H1 (cell line): ENCODE measurements around the gene KATNA1. TPM values are rescaled to one million over a fixed set of nuclear protein-coding genes. Genes with fewer than 3 reads are reported as not detected.

Source experiments
- CTCF ChIA-PET: fragments of 300-600 bp; sonication (Branson Sonifier 250); formaldehyde crosslinking; loops from one replicate; lab custom pipeline; 2021; ENCODE audit not compliant: partially characterized antibody; lab: Charles Lee
- POLR2A ChIA-PET: fragments of 300-600 bp; sonication (Branson Sonifier 250); formaldehyde crosslinking; loops from one replicate; lab custom pipeline; 2021; ENCODE audit warnings: inconsistent platforms; ENCODE audit not compliant: partially characterized antibody; lab: Charles Lee
- DNase-seq, 2 experiments: peaks; one replicate each; pipeline versions ENCODE4 v3.0.0 to v3.0.0-alpha.2; 2010 to 2022; ENCODE audit warnings: low spot score in 2 of 2, low read depth in 1 of 2, mixed read lengths in 1 of 2
- FAIRE-seq: peaks from 2 replicates; lab custom pipeline; 2011; peaks lifted over from hg19 to GRCh38; lab: Jason Lieb, UNC
- H2AFZ ChIP-seq: 2 replicates; pipeline ENCODE4 v1.8.1; 2012; ENCODE audit warnings: low read length, inconsistent platforms
- H2AK5ac ChIP-seq: 2 replicates; pipeline ENCODE4 v1.6.1; 2013; ENCODE audit warnings: low read depth, low read length
- H2BK120ac ChIP-seq: replicated peaks from 2 replicates; pipeline ENCODE3; 2013; ENCODE audit warnings: low read depth, low read length, inconsistent platforms
- H2BK12ac ChIP-seq: 2 replicates; pipeline ENCODE4 v1.6.1; 2013; ENCODE audit warnings: low read depth, low read length
- H2BK15ac ChIP-seq: 2 replicates; pipeline ENCODE4 v1.6.1; 2013; ENCODE audit warnings: low read length
- H2BK20ac ChIP-seq: 2 replicates; pipeline ENCODE4 v1.6.1; 2013; ENCODE audit warnings: low read length
- H2BK5ac ChIP-seq: 2 replicates; pipeline ENCODE4 v1.6.1; 2013; ENCODE audit warnings: low read depth, low read length
- H3K14ac ChIP-seq: 2 replicates; pipeline ENCODE4 v1.6.1; 2013; ENCODE audit warnings: inconsistent platforms; ENCODE audit not compliant: insufficient read length
- H3K18ac ChIP-seq: 2 replicates; pipeline ENCODE4 v1.6.1; 2013; ENCODE audit warnings: low read length; ENCODE audit errors: extremely low read depth
- H3K23ac ChIP-seq: 2 replicates; pipeline ENCODE4 v1.6.1; 2013; ENCODE audit warnings: inconsistent platforms; ENCODE audit not compliant: insufficient read length
- H3K23me2 ChIP-seq: 2 replicates; pipeline ENCODE4 v1.6.1; 2013; ENCODE audit warnings: low read depth, low read length
- H3K27ac ChIP-seq: 2 replicates; pipeline ENCODE4 v1.6.1; 2011; ENCODE audit warnings: low read depth, low read length, inconsistent platforms
- H3K27me3 ChIP-seq, 4 experiments: replicated peaks in 1 of 4; 1 replicate in 1 of 4; 2 replicates in 3 of 4; pipeline versions ENCODE4 v1.6.1 to v1.8.1; 2011 to 2013; ENCODE audit warnings: low read length in 3 of 4, mild to moderate bottlenecking in 3 of 4, inconsistent platforms in 2 of 4, mixed read lengths in 2 of 4, moderate library complexity in 1 of 4; ENCODE audit not compliant: control insufficient read depth in 3 of 4, insufficient read depth in 3 of 4; ENCODE audit errors: extremely low read depth in 1 of 4
- H3K36me3 ChIP-seq, 4 experiments: 2 replicates each; pipeline versions ENCODE4 v1.6.1 to v1.8.1; 2011 to 2013; ENCODE audit warnings: mild to moderate bottlenecking in 4 of 4, low read length in 3 of 4, moderate library complexity in 2 of 4, control low read depth in 1 of 4, inconsistent platforms in 1 of 4; ENCODE audit not compliant: insufficient read depth in 4 of 4, control insufficient read depth in 2 of 4
- H3K4ac ChIP-seq: replicated peaks from 2 replicates; pipeline ENCODE3; 2013; ENCODE audit warnings: low read length, low read depth, mixed read lengths, inconsistent platforms; ENCODE audit not compliant: insufficient read length
- H3K4me1 ChIP-seq, 4 experiments: replicated peaks in 1 of 4; 1 replicate in 1 of 4; 2 replicates in 3 of 4; pipeline versions ENCODE4 v1.6.1 to v1.8.1; 2011 to 2013; ENCODE audit warnings: low read length in 3 of 4, inconsistent platforms in 2 of 4, mixed read lengths in 1 of 4; ENCODE audit not compliant: insufficient read depth in 4 of 4, control insufficient read depth in 3 of 4
- H3K4me2 ChIP-seq, 2 experiments: 2 replicates each; pipeline versions ENCODE4 v1.6.1 to v1.8.1; 2011 to 2013; ENCODE audit warnings: low read depth in 2 of 2, low read length in 2 of 2, control low read depth in 1 of 2, inconsistent platforms in 1 of 2, mild to moderate bottlenecking in 1 of 2; ENCODE audit not compliant: insufficient read depth in 1 of 2
- H3K4me3 ChIP-seq, 4 experiments: fragments of 200-600, 300-600 bp in 1 of 4; sonication (generic), shearing (Covaris generic), sonication (Bioruptor Twin) in 1 of 4; 2 replicates each; pipeline versions ENCODE4 v1.5.1 to v1.8.1; 2011 to 2016; ENCODE audit warnings: low read length in 4 of 4, low read depth in 3 of 4, control low read depth in 2 of 4, inconsistent platforms in 2 of 4, mild to moderate bottlenecking in 2 of 4, mixed read lengths in 1 of 4, moderate library complexity in 1 of 4; ENCODE audit not compliant: insufficient read depth in 2 of 4; ENCODE audit errors: extremely low read depth in 1 of 4
- H3K56ac ChIP-seq: replicated peaks from 2 replicates; pipeline ENCODE3; 2013; ENCODE audit warnings: low read depth, mild to moderate bottlenecking, mixed read lengths, low read length, inconsistent platforms; ENCODE audit not compliant: insufficient read length
- H3K79me1 ChIP-seq: 2 replicates; pipeline ENCODE4 v1.6.1; 2013; ENCODE audit warnings: low read depth, low read length, control low read depth
- H3K79me2 ChIP-seq, 2 experiments: 2 replicates each; pipeline versions ENCODE4 v1.6.1 to v1.8.1; 2012 to 2013; ENCODE audit warnings: low read length in 2 of 2, mild to moderate bottlenecking in 2 of 2, inconsistent platforms in 1 of 2; ENCODE audit not compliant: insufficient read depth in 2 of 2, control insufficient read depth in 1 of 2
- H3K9ac ChIP-seq, 4 experiments: replicated peaks in 1 of 4; 1 replicate in 1 of 4; 2 replicates in 3 of 4; pipeline versions ENCODE4 v1.6.1 to v1.8.1; 2011 to 2013; ENCODE audit warnings: low read depth in 3 of 4, low read length in 3 of 4, control low read depth in 2 of 4, mild to moderate bottlenecking in 2 of 4, moderate library complexity in 2 of 4, inconsistent platforms in 1 of 4; ENCODE audit errors: extremely low read depth in 1 of 4
- H3K9me3 ChIP-seq, 2 experiments: 2 replicates each; pipeline versions ENCODE4 v1.6.1 to v1.8.1; 2012 to 2013; ENCODE audit warnings: mild to moderate bottlenecking in 2 of 2, moderate library complexity in 2 of 2, control low read depth in 1 of 2, inconsistent platforms in 1 of 2, low read depth in 1 of 2, low read length in 1 of 2, mixed read lengths in 1 of 2; ENCODE audit not compliant: insufficient read depth in 2 of 2
- H4K20me1 ChIP-seq, 2 experiments: replicated peaks in 1 of 2; 2 replicates each; pipeline versions ENCODE3 to v1.8.1; 2011 to 2013; ENCODE audit warnings: inconsistent platforms in 2 of 2, low read length in 2 of 2, mild to moderate bottlenecking in 1 of 2; ENCODE audit not compliant: insufficient read depth in 2 of 2, control insufficient read depth in 1 of 2
- H4K5ac ChIP-seq: 2 replicates; pipeline ENCODE4 v1.6.1; 2013; ENCODE audit warnings: low read length, low read depth, mixed read lengths, inconsistent platforms; ENCODE audit not compliant: insufficient read length
- H4K8ac ChIP-seq: 2 replicates; pipeline ENCODE4 v1.8.0; 2013; ENCODE audit warnings: mild to moderate bottlenecking, moderate library complexity, low read length, inconsistent platforms; ENCODE audit not compliant: insufficient read depth; ENCODE audit errors: extremely low read depth
- H4K91ac ChIP-seq: replicated peaks from 2 replicates; pipeline ENCODE3; 2013; ENCODE audit warnings: low read length, mixed read lengths, inconsistent platforms; ENCODE audit not compliant: insufficient read length
- BCL11A ChIP-seq, 2 experiments: IDR thresholded peaks; one replicate each; pipeline ENCODE4 v1.6.1; 2011; ENCODE audit warnings: low read depth in 2 of 2, low read length in 2 of 2, mild to moderate bottlenecking in 2 of 2
- CBX8 ChIP-seq: fragments of 300-800, 300-1000 bp; sonication (generic); IDR thresholded peaks from 2 replicates; pipeline ENCODE4 v1.7.1; 2016; ENCODE audit warnings: low read depth, low read length, borderline replicate concordance
- CEBPB ChIP-seq: IDR thresholded peaks from 2 replicates; pipeline ENCODE4 v1.6.1; 2012; ENCODE audit warnings: low read depth, low read length
- FOSL1 ChIP-seq: IDR thresholded peaks from 2 replicates; pipeline ENCODE4 v1.6.1; 2011; ENCODE audit warnings: mild to moderate bottlenecking, low read depth, low read length, moderate library complexity; ENCODE audit not compliant: insufficient read depth
- HDAC2 ChIP-seq, 2 experiments: fragments of 300-600 bp in 1 of 2; sonication (generic) in 1 of 2; IDR thresholded peaks; 2 replicates each; pipeline ENCODE4 v1.6.1; 2011 to 2012; ENCODE audit warnings: low read depth in 2 of 2, low read length in 2 of 2, mild to moderate bottlenecking in 2 of 2, moderate library complexity in 2 of 2, borderline replicate concordance in 1 of 2, inconsistent platforms in 1 of 2
- JUN ChIP-seq: IDR thresholded peaks from 2 replicates; pipeline ENCODE4 v1.6.1; 2011; ENCODE audit warnings: low read depth, mild to moderate bottlenecking, improper control_type of control experiment, low read length
- KDM5A ChIP-seq: fragments of 200-600 bp; IDR thresholded peaks from 2 replicates; pipeline ENCODE4 v1.7.1; 2012; ENCODE audit warnings: mild to moderate bottlenecking, low read length, inconsistent platforms, mixed read lengths
- PHF8 ChIP-seq: fragments of 200-600 bp; sonication (generic); conservative IDR thresholded peaks from 2 replicates; pipeline ENCODE4 v1.7.1; 2012; ENCODE audit warnings: low read depth, mild to moderate bottlenecking, inconsistent platforms, low read length, moderate library complexity
- SAP30 ChIP-seq: fragments of 300-600 bp; sonication (generic); IDR thresholded peaks from 2 replicates; pipeline ENCODE4 v1.7.1; 2012; ENCODE audit warnings: low read length, moderate library complexity, mild to moderate bottlenecking, inconsistent platforms; ENCODE audit not compliant: insufficient read depth, insufficient replicate concordance
- SRF ChIP-seq: IDR thresholded peaks from 2 replicates; pipeline ENCODE4 v1.6.1; 2011; ENCODE audit warnings: mild to moderate bottlenecking, low read depth, low read length, moderate library complexity
- SUZ12 ChIP-seq: fragments of 200-600 bp; sonication (generic); IDR thresholded peaks from 2 replicates; pipeline ENCODE4 v1.6.1; 2012; ENCODE audit warnings: mild to moderate bottlenecking, inconsistent platforms, low read length, moderate library complexity, mixed read lengths
- TBP ChIP-seq: IDR thresholded peaks from 2 replicates; pipeline ENCODE4 v1.6.1; 2011; ENCODE audit warnings: low read depth, low read length, improper control_type of control experiment
- polyA plus RNA-seq, 7 experiments: library from polyadenylated mRNA; depleted of rRNA in 3 of 7; stranded (reverse) in 5 of 7; unstranded in 2 of 7; fragments of >200 nt in 5 of 7; fragments of 200-250 nt in 2 of 7; gene quantifications; 1 replicate in 5 of 7; 2 replicates in 1 of 7; 4 replicates in 1 of 7; pipeline versions ENCODE4 v1.2.1 to v1.2.3, GENCODE V29; 2011 to 2013; ENCODE audit warnings: missing spikeins in 2 of 7, mixed read lengths in 2 of 7
- total RNA-seq: library from RNA; stranded (reverse); fragmentation: NEBNext Ultra II Directional; extraction: Animal tissue kit (Norgen Biotek cat#: 25700); gene quantifications from 2 replicates; pipeline ENCODE4 v1.2.1, GENCODE V29; 2021
- TF ChIP-seq, protein P1 (sequence below): IDR thresholded peaks from 2 replicates; pipeline ENCODE4 v1.6.1; 2012; ENCODE audit warnings: inconsistent platforms
- TF ChIP-seq, protein P2 (sequence below): IDR thresholded peaks from 2 replicates; pipeline ENCODE4 v1.6.1; 2011; ENCODE audit warnings: low read depth, mild to moderate bottlenecking, low read length; ENCODE audit not compliant: insufficient read depth

KATNA1 gene
- total and polyA plus RNA-seq, 2 of the 8 experiments (the other 6 are each of a cell fraction or from before 2014, with no cell fraction given) = 7.6 to 20.3 TPM

DNA sequence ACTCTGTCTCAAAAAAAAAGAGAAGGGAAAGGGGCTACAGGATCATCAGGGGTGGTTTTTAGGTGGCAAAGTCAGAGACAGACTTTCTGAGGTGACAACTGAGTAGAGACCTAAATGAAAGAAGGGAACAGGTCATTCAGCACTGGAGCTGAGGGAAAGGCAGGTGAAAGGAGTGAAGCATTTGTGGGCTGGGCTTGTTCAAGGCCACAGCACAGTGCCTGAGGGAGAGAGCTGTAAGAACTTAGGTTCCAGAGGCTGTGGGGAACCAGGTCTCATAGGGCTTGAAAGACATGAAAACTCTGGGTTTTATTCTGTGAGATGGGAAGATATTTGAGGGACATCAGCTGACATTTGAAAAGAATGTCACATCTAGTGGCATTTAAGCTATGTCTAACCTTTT is 20.8 kb downstream of the KATNA1 start:
- Histone ChIP-seq H3K4me1 (no peaks in the 10 kb centered on the region), H3K9me3 (no peaks in the 10 kb centered on the region), H4K91ac (no peak overlapping the region), H2BK15ac (no peak overlapping the region), H3K27ac (no peak overlapping the region), H3K18ac (no peak overlapping the region), H2AK5ac (no peak overlapping the region), H3K79me2 (no peaks in the 10 kb centered on the region), H2BK5ac (no peak overlapping the region), H3K56ac (no peak overlapping the region), H3K9ac (no peak overlapping the region), H3K4me3 (no peak overlapping the region), H3K27me3 (no peaks in the 10 kb centered on the region), H3K4ac (no peak overlapping the region), H3K23ac (no peak overlapping the region), H2BK20ac (no peak overlapping the region), H3K23me2 (no peaks in the 10 kb centered on the region), H3K4me2 (no peak overlapping the region), H2BK12ac (no peak overlapping the region), H4K20me1 (no peaks in the 10 kb centered on the region), H3K79me1 (no peaks in the 10 kb centered on the region), H2BK120ac (no peak overlapping the region), H4K8ac (no peak overlapping the region), H2AFZ (no peak overlapping the region), H3K36me3 (peaks cover 0 to 3% (median 0%) of the 10 kb centered on the region in 4 experiments; a peak in 2 of 8 replicates), H3K14ac (no peak overlapping the region), H4K5ac (no peak overlapping the region)
- ChIA-PET POLR2A (interaction anchor here (1.1 kb wide), 1 partner anchor 57 kb away, joined by 4 read pairs; no protein-coding TSS in a partner anchor), CTCF (interaction anchor here (0.6 kb wide), 3 partner anchors 40 to 762 kb away, joined by 3 to 5 read pairs (median 3); no protein-coding TSS in a partner anchor)
- FAIRE-seq (no peak), DNase-seq (peak in 1 of 2 experiments; percentile 22)
- TF ChIP-seq SUZ12 = no peak
- TF ChIP-seq SRF = no peak
- TF ChIP-seq HDAC2 (IDR thresholded peaks at IDR 0.05; ENCODE audit: borderline replicate concordance in 1 of 2, low read depth in 2 of 2, low read length in 2 of 2) = no peak
- no peak for TF ChIP-seq TBP
- TF ChIP-seq CEBPB = no peak
- TF ChIP-seq CBX8 = no peak
- TF ChIP-seq BCL11A (IDR thresholded peaks at IDR 0.05; ENCODE audit: low read depth in 2 of 2, low read length in 2 of 2) = no peak
- TF ChIP-seq SAP30 = no peak
- no peak for TF ChIP-seq KDM5A
- TF ChIP-seq, protein P1, sequence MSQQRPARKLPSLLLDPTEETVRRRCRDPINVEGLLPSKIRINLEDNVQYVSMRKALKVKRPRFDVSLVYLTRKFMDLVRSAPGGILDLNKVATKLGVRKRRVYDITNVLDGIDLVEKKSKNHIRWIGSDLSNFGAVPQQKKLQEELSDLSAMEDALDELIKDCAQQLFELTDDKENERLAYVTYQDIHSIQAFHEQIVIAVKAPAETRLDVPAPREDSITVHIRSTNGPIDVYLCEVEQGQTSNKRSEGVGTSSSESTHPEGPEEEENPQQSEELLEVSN = no peak
- TF ChIP-seq JUN = no peak
- no peak for TF ChIP-seq PHF8
- TF ChIP-seq, protein P2, sequence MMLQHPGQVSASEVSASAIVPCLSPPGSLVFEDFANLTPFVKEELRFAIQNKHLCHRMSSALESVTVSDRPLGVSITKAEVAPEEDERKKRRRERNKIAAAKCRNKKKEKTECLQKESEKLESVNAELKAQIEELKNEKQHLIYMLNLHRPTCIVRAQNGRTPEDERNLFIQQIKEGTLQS = no peak
- TF ChIP-seq FOSL1 = no peak
